SU-DHL-6 (cell line): ENCODE measurements around the gene ABCD1.
"Not testable (repeated sequence)": the region's sequence is repeated elsewhere in the genome, so short reads cannot be mapped to it uniquely, and the experiment has no call there.

ENCODE experiments used
- H2AFZ ChIP-seq: fragments of 200-600 bp; sonication (generic); 2 replicates; pipeline ENCODE4 v1.6.1; 2014; ENCODE audit warnings: low read depth, mild to moderate bottlenecking, moderate library complexity, mixed read lengths, antibody characterized with exemption, low read length; ENCODE audit not compliant: severe bottlenecking
- H3F3A ChIP-seq: fragments of 200-600 bp; shearing (Covaris generic); 2 replicates; pipeline ENCODE4 v1.6.0; 2016; ENCODE audit warnings: antibody characterized with exemption, mild to moderate bottlenecking; ENCODE audit not compliant: insufficient read depth
- H3K27ac ChIP-seq: fragments of 200-600 bp; sonication (generic); 2 replicates; pipeline ENCODE4 v1.5.1; 2016; ENCODE audit warnings: low read depth, mild to moderate bottlenecking, low read length, moderate library complexity, mixed read lengths
- H3K27me3 ChIP-seq: fragments of 200-600 bp; sonication (generic), shearing (Covaris generic); 2 replicates; pipeline ENCODE4 v1.6.0; 2014; ENCODE audit warnings: mild to moderate bottlenecking, low read length
- H3K36me3 ChIP-seq: fragments of 200-600 bp; sonication (generic); 2 replicates; pipeline ENCODE4 v1.6.1; 2014; ENCODE audit warnings: mild to moderate bottlenecking, low read length, mixed read lengths
- H3K4me2 ChIP-seq: fragments of 300-600, 200-600 bp; shearing (Covaris generic), sonication (generic); 2 replicates; pipeline ENCODE4 v1.6.0; 2014; ENCODE audit warnings: low read length, low read depth, mild to moderate bottlenecking; ENCODE audit not compliant: poor library complexity, severe bottlenecking
- H3K4me3 ChIP-seq: fragments of 200-600 bp; sonication (generic); 2 replicates; pipeline ENCODE4 v1.5.1; 2014; ENCODE audit warnings: antibody characterized with exemption, low read length, mild to moderate bottlenecking, mixed read lengths; ENCODE audit not compliant: insufficient read depth, poor library complexity, severe bottlenecking
- H3K79me2 ChIP-seq: fragments of 200-600 bp; sonication (generic); 2 replicates; pipeline ENCODE4 v1.6.1; 2014; ENCODE audit warnings: mild to moderate bottlenecking, low read length, moderate library complexity; ENCODE audit not compliant: insufficient read depth
- H3K9ac ChIP-seq: fragments of 200-600 bp; sonication (generic); 2 replicates; pipeline ENCODE4 v1.7.0; 2014; ENCODE audit warnings: mild to moderate bottlenecking, low read length
- H3K9me2 ChIP-seq: fragments of 200-600 bp; sonication (generic); replicated peaks from 2 replicates; pipeline ENCODE4 v1.6.1; 2014; ENCODE audit warnings: low read length; ENCODE audit not compliant: insufficient read depth
- H3K9me3 ChIP-seq: fragments of 200-600 bp; sonication (generic); 2 replicates; pipeline ENCODE4 v1.6.1; 2014; ENCODE audit warnings: low read length, mixed read lengths; ENCODE audit not compliant: insufficient read depth
- H4K20me1 ChIP-seq: fragments of 200-600 bp; sonication (generic); 2 replicates; pipeline ENCODE4 v1.6.1; 2014; ENCODE audit warnings: low read depth, mild to moderate bottlenecking, antibody characterized with exemption, low read length, moderate library complexity, mixed read lengths
- CTCF ChIP-seq: fragments of 200-600 bp; sonication (generic); IDR thresholded peaks from one replicate; pipeline ENCODE4 v1.5.1; 2017; ENCODE audit warnings: antibody characterized with exemption, mild to moderate bottlenecking, low read length, moderate library complexity; ENCODE audit not compliant: insufficient read depth, poor library complexity, severe bottlenecking
- EZH2phosphoT487 ChIP-seq: fragments of 200-600 bp; sonication (generic), shearing (Covaris generic); conservative IDR thresholded peaks from 2 replicates; pipeline ENCODE4 v1.6.1; 2018; ENCODE audit warnings: mild to moderate bottlenecking, antibody characterized with exemption, low read length, moderate library complexity, mixed read lengths

ABCD1 gene

GRCh38 chrX:153696100-153696499 lies 28.6 kb upstream of the ABCD1 start:
- no peaks in the 10 kb centered on the region for H4K20me1 ChIP-seq
- no peak overlapping the region for H3K9ac ChIP-seq
- no peaks in the 10 kb centered on the region for H3F3A ChIP-seq
- H3K4me3 ChIP-seq, result no peak overlapping the region
- TF ChIP-seq CTCF, result no peak
- TF ChIP-seq EZH2phosphoT487, result no peak
- H3K4me2 ChIP-seq, result no peak overlapping the region
- no peaks in the 10 kb centered on the region for H3K9me2 ChIP-seq
- H2AFZ ChIP-seq, result no peak overlapping the region
- no peak overlapping the region for H3K27ac ChIP-seq
- no peaks in the 10 kb centered on the region for H3K36me3 ChIP-seq
- no peaks in the 10 kb centered on the region for H3K27me3 ChIP-seq
- H3K9me3 ChIP-seq, result no peaks in the 10 kb centered on the region
- H3K79me2 ChIP-seq, result no peaks in the 10 kb centered on the region

GRCh38 chrX:153696538-153696937 lies 28.1 kb upstream of the ABCD1 start:
- not testable (repeated sequence) for H3F3A ChIP-seq, H3K79me2 ChIP-seq, H2AFZ ChIP-seq, H3K9me2 ChIP-seq, H3K9me3 ChIP-seq, H3K9ac ChIP-seq, H3K4me2 ChIP-seq, H3K36me3 ChIP-seq, H4K20me1 ChIP-seq, H3K27me3 ChIP-seq, H3K27ac ChIP-seq, H3K4me3 ChIP-seq

GRCh38 chrX:153696986-153697722 lies 27.5 kb upstream of the ABCD1 start:
- H3K27ac ChIP-seq, H3K4me3 ChIP-seq, H4K20me1 ChIP-seq, H3K36me3 ChIP-seq, H3K27me3 ChIP-seq, H3K9ac ChIP-seq, H3K9me3 ChIP-seq, H3K4me2 ChIP-seq, H3F3A ChIP-seq, H2AFZ ChIP-seq, H3K9me2 ChIP-seq, H3K79me2 ChIP-seq: not testable (repeated sequence)

- H3K36me3 ChIP-seq, result no peaks in the 10 kb centered on the region
- H3K9me3 ChIP-seq, result no peaks in the 10 kb centered on the region
- H3K27me3 ChIP-seq, result no peaks in the 10 kb centered on the region
- H3K4me2 ChIP-seq, result no peak overlapping the region
- no peak overlapping the region for H3K27ac ChIP-seq
- H3K79me2 ChIP-seq, result no peaks in the 10 kb centered on the region
- no peaks in the 10 kb centered on the region for H3F3A ChIP-seq
- no peak overlapping the region for H2AFZ ChIP-seq
- TF ChIP-seq EZH2phosphoT487 (no peak), CTCF (no peak)
- H4K20me1 ChIP-seq, result no peaks in the 10 kb centered on the region
- no peaks in the 10 kb centered on the region for H3K9me2 ChIP-seq
- no peak overlapping the region for H3K4me3 ChIP-seq
- no peak overlapping the region for H3K9ac ChIP-seq
Measured at GRCh38 chrX:153697924-153698865, 26.5 kb upstream of the ABCD1 start.

- not testable (repeated sequence) for H3K4me3 ChIP-seq, H3K4me2 ChIP-seq, H3K27ac ChIP-seq, H4K20me1 ChIP-seq, H3K27me3 ChIP-seq, H3K79me2 ChIP-seq, H3K36me3 ChIP-seq, H3K9me3 ChIP-seq, H3F3A ChIP-seq, H3K9ac ChIP-seq, H3K9me2 ChIP-seq, H2AFZ ChIP-seq
Measured at GRCh38 chrX:153699210-153699783, 25.4 kb upstream of the ABCD1 start.

- not testable (repeated sequence) for H3K27ac ChIP-seq, H3K9me3 ChIP-seq, H3F3A ChIP-seq, H2AFZ ChIP-seq, H3K27me3 ChIP-seq, H3K4me3 ChIP-seq, H4K20me1 ChIP-seq, H3K4me2 ChIP-seq, H3K36me3 ChIP-seq, H3K9me2 ChIP-seq, H3K79me2 ChIP-seq, H3K9ac ChIP-seq
Measured at GRCh38 chrX:153699784-153700371, 24.8 kb upstream of the ABCD1 start.
